Hepatic stellate cell (primary cell): ENCODE measurements around the gene DNM2.
"Not testable (repeated sequence)": the region's sequence is repeated elsewhere in the genome, so short reads cannot be mapped to it uniquely, and the experiment has no call there.

Experiments
- DNase-seq: peaks from one replicate; pipeline ENCODE4 v3.0.0; 2011; ENCODE audit warnings: low spot score

Gene DNM2

GRCh38 chr19:10870501-10870954 lies 152.6 kb downstream of the DNM2 start:
- no peak for DNase-seq

- DNase-seq: peak; percentile 99
These were observed 153.2 kb downstream of the DNM2 start, which contains the start of gene CARM1 for GRCh38 chr19:10870955-10871603. Gene CARM1 (plus strand): TSS chr19:10871553. CDS start chr19:10871703, 150 bp downstream.

- peak; percentile 54 for DNase-seq
These were observed 154.0 kb downstream of the DNM2 start for GRCh38 chr19:10871711-10872545.

- DNase-seq: no peak
These were observed 154.7 kb downstream of the DNM2 start for GRCh38 chr19:10872546-10873107.

GRCh38 chr19:10874024-10874423 lies 156.1 kb downstream of the DNM2 start:
- DNase-seq: no peak

- no peak for DNase-seq
These were observed 158.8 kb downstream of the DNM2 start for GRCh38 chr19:10876459-10877240.

- not testable (repeated sequence) for DNase-seq
These were observed 159.7 kb downstream of the DNM2 start for GRCh38 chr19:10877608-10878007.

GRCh38 chr19:10878253-10878652 lies 160.4 kb downstream of the DNM2 start:
- DNase-seq: no peak
